B cell (primary cell): ENCODE data around the gene INTS7.

Experiments
- EZH2 ChIP-seq: IDR thresholded peaks from 2 replicates; pipeline ENCODE4 v1.6.1; 2012; ENCODE audit warnings: borderline replicate concordance, low read depth, mild to moderate bottlenecking, moderate library complexity, low read length; ENCODE audit not compliant: insufficient read depth, poor library complexity, severe bottlenecking
- TF ChIP-seq, protein P1 (sequence below): fragments of 200-600 bp; IDR thresholded peaks from one replicate; pipeline ENCODE4 v1.8.0; 2022; ENCODE audit warnings: antibody characterized with exemption, mild to moderate bottlenecking

DNA sequence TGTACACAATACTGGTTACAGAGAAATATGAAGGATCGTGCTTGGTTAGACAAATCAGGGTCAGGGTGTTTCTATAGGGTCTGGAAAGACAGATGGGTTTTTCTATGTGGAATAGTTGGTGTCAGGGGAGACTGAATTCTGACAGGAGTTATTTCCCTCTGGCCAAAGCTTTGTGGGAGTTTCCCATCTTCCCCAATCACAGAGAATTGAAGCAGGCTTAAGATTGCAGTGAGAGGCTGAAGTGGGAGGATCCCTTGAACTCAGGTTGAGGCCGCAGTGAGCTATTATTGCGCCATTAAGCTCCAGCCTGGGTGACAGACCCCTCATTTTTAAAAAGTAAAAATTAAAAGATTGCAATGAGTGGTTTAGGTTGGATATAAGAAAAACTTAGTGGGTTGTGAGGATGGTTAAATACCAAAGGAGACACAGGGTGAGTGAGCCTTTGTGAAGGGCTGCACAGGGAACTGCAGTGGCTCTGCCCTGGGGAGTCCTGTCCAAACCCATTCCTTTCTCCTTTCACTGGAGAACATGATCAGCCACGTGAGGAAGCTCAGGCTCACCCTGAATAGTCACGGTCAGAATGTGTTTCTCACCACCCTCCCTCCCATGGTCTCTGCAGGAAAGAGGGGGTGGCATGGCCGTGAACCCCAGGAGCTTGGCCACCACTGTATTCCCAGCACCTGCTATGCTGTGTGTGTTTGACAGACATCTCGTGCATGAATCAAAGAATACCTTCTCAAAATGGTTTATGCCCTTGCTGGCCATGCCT, 101.2 kb downstream of the INTS7 start:
- TF ChIP-seq, protein P1, sequence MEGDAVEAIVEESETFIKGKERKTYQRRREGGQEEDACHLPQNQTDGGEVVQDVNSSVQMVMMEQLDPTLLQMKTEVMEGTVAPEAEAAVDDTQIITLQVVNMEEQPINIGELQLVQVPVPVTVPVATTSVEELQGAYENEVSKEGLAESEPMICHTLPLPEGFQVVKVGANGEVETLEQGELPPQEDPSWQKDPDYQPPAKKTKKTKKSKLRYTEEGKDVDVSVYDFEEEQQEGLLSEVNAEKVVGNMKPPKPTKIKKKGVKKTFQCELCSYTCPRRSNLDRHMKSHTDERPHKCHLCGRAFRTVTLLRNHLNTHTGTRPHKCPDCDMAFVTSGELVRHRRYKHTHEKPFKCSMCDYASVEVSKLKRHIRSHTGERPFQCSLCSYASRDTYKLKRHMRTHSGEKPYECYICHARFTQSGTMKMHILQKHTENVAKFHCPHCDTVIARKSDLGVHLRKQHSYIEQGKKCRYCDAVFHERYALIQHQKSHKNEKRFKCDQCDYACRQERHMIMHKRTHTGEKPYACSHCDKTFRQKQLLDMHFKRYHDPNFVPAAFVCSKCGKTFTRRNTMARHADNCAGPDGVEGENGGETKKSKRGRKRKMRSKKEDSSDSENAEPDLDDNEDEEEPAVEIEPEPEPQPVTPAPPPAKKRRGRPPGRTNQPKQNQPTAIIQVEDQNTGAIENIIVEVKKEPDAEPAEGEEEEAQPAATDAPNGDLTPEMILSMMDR = no peak
- TF ChIP-seq EZH2 = no peak
